Measurements from ENCODE around the gene UBE2U. TPM values are rescaled to one million over a fixed set of nuclear protein-coding genes. Genes with fewer than 3 reads are reported as not detected.

Gene UBE2U, protein sequence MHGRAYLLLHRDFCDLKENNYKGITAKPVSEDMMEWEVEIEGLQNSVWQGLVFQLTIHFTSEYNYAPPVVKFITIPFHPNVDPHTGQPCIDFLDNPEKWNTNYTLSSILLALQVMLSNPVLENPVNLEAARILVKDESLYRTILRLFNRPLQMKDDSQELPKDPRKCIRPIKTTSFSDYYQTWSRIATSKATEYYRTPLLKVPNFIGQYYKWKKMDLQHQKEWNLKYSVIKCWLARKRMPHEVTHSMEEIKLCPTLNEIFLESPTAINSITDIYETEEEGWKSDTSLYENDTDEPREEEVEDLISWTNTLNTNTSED
- not detected in 3 replicates for total RNA-seq

DNA sequence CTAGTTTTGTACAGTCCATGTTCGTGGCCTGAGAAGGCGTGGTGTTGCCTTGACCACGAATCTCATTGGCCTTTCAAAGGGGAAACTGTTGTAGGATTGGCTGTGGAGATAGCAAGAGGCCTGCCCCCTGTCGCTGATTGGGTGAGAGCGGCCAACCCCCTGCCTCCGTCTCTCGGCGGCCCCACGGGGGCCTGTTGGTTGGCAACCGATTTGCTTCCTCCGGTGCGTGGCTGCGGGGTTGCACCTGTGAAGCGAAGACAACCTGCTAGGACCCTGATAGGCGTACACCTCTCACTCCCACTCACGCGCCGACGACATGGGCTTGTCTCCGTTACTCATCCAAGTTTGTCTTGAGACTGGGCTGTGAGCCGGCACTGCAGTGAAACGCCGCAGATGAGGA, at the start of gene UBE2U:
TSS of gene UBE2U (plus strand) at position 204 of the 400 bp plus-strand sequence. CDS start 428 bp downstream, outside the sequence.
- H3K36me3 Mint-ChIP-seq: no peaks in the 10 kb centered on the region
- no peak within 1 kb of the TSS for H3K27ac Mint-ChIP-seq
- H3K4me1 Mint-ChIP-seq: no peaks in the 10 kb centered on the region
- H3K27me3 Mint-ChIP-seq (ENCODE audit: low read depth): no peaks in the 10 kb centered on the region
- peaks cover 7% of the 10 kb centered on the region for H3K9me3 Mint-ChIP-seq
- TF ChIP-seq, protein P1, sequence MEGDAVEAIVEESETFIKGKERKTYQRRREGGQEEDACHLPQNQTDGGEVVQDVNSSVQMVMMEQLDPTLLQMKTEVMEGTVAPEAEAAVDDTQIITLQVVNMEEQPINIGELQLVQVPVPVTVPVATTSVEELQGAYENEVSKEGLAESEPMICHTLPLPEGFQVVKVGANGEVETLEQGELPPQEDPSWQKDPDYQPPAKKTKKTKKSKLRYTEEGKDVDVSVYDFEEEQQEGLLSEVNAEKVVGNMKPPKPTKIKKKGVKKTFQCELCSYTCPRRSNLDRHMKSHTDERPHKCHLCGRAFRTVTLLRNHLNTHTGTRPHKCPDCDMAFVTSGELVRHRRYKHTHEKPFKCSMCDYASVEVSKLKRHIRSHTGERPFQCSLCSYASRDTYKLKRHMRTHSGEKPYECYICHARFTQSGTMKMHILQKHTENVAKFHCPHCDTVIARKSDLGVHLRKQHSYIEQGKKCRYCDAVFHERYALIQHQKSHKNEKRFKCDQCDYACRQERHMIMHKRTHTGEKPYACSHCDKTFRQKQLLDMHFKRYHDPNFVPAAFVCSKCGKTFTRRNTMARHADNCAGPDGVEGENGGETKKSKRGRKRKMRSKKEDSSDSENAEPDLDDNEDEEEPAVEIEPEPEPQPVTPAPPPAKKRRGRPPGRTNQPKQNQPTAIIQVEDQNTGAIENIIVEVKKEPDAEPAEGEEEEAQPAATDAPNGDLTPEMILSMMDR (IDR thresholded peaks at IDR 0.05; ENCODE audit: unreplicated experiment): no peak
- DNase-seq (ENCODE audit: low spot score in 2 of 2, unreplicated experiment in 2 of 2): no peak
- H3K4me3 Mint-ChIP-seq: no peak within 1 kb of the TSS

DNA sequence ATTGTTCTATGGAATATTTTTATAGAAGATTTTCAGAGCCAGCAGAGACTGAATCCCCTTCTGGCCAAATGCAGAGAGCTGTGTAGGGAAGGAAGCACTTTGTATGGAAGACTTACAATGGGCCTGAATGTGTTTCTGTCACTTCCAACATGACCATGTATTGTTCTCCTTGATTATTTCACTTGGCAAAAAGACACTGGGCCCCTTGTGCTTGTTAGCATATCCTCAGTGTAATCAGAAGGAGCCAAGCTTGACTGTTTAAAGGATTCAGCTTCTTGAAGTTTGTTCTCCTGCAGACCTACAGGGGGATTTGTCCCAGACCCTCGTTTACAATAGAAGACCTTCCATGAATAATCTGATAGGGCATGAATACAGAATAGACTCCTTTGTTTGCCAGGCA, 48.1 kb upstream of the UBE2U start:
- H3K27me3 Mint-ChIP-seq (ENCODE audit: low read depth): no peaks in the 10 kb centered on the region
- H3K9me3 Mint-ChIP-seq: peaks cover 6% of the 10 kb centered on the region
- TF ChIP-seq, protein P1 (IDR thresholded peaks at IDR 0.05; ENCODE audit: unreplicated experiment): no peak
- H3K27ac Mint-ChIP-seq: peak overlapping the region; percentile 86
- no peak for DNase-seq (ENCODE audit: low spot score in 2 of 2, unreplicated experiment in 2 of 2)
- no peak overlapping the region for H3K4me3 Mint-ChIP-seq
- peaks cover 28% of the 10 kb centered on the region for H3K36me3 Mint-ChIP-seq
- peaks cover 23% of the 10 kb centered on the region for H3K4me1 Mint-ChIP-seq

DNA sequence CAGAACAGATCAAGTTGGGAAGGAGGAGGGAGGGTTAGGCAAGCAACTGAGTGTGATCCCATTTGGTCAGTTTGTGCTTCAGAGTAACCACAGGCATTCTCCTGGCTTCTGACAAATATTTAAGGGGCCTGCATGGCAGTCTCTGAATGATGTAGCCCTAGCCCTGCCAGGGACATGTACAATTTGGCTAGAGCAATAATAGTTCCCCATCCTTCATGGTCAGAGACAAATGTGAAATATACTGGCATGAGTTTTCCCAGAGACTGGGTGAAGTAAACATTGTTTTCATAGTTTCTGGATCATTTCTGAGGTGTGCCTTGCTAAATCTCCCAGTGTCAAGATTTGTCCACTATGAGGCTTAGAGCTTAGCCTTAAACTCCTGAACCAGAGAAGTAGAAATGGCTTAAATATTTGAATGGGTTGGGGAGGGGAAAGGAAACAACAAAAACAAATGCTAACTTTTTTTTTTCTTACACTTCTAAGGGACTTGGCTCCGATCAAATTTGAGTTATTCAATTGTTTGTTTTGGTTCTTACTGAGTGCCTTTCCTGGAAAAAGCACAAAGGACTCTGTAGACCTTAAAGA, 42.0 kb upstream of the UBE2U start:
- no peak overlapping the region for H3K4me3 Mint-ChIP-seq
- peaks cover 31% of the 10 kb centered on the region for H3K4me1 Mint-ChIP-seq
- peaks cover 19% of the 10 kb centered on the region for H3K36me3 Mint-ChIP-seq
- TF ChIP-seq, protein P1 (IDR thresholded peaks at IDR 0.05; ENCODE audit: unreplicated experiment): no peak
- H3K27me3 Mint-ChIP-seq (ENCODE audit: low read depth): no peaks in the 10 kb centered on the region
- no peak for DNase-seq (ENCODE audit: low spot score in 2 of 2, unreplicated experiment in 2 of 2)
- H3K9me3 Mint-ChIP-seq: peaks cover 6% of the 10 kb centered on the region
- H3K27ac Mint-ChIP-seq: peak overlapping the region; percentile 59

DNA sequence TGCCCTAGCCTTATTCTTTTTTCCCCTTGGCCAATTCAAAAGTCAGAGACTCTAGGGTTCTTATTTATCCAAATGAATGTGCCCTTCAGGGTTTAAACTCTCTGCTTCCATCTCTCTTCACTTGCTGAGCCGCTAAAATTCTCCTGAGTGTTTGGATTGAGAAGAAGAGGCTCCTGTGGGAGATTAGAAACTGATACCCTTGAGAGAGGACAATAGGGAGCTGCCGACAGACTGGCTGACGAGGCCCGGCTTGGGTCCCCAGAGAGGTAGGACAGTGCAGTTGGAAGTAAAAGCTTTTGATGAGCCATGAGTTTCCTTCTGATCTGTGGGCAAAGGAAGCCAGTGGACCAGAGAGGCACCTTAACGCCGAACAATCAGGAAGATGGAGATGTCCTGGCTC, 41.3 kb upstream of the UBE2U start:
- no peak overlapping the region for H3K27ac Mint-ChIP-seq
- no peaks in the 10 kb centered on the region for H3K27me3 Mint-ChIP-seq (ENCODE audit: low read depth)
- no peak for DNase-seq (ENCODE audit: low spot score in 2 of 2, unreplicated experiment in 2 of 2)
- peaks cover 31% of the 10 kb centered on the region for H3K4me1 Mint-ChIP-seq
- peaks cover 23% of the 10 kb centered on the region for H3K36me3 Mint-ChIP-seq
- TF ChIP-seq, protein P1 (IDR thresholded peaks at IDR 0.05; ENCODE audit: unreplicated experiment): no peak
- peaks cover 6% of the 10 kb centered on the region for H3K9me3 Mint-ChIP-seq
- no peak overlapping the region for H3K4me3 Mint-ChIP-seq

DNA sequence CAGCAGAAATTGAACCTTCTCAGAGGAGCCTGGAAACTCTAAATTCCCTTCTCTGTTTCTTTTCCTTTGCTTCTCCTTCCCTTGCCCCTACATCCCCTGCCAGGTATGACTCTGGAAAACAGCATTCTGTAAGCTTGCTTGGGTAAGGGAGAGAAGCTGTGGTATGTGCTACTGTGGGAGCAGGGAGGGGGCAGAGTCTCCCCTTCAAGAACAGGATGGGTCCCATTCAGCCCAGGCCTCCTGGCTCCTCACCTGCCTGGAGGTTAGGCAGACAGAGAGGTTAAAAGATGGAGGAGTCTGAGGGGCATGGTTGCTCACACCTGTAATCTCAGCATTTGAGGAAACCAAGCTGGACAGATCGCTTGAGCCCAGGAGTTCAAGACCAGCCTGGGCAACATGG, 40.6 kb upstream of the UBE2U start:
- H3K9me3 Mint-ChIP-seq: peaks cover 6% of the 10 kb centered on the region
- H3K4me1 Mint-ChIP-seq: peaks cover 31% of the 10 kb centered on the region
- H3K27ac Mint-ChIP-seq: no peak overlapping the region
- H3K4me3 Mint-ChIP-seq: no peak overlapping the region
- TF ChIP-seq, protein P1 (IDR thresholded peaks at IDR 0.05; ENCODE audit: unreplicated experiment): no peak
- no peak for DNase-seq (ENCODE audit: low spot score in 2 of 2, unreplicated experiment in 2 of 2)
- H3K36me3 Mint-ChIP-seq: peaks cover 29% of the 10 kb centered on the region
- no peaks in the 10 kb centered on the region for H3K27me3 Mint-ChIP-seq (ENCODE audit: low read depth)
